IMR-90 (cell line): ENCODE measurements around the gene VDAC1.

Experiments
- CEBPB ChIP-seq: IDR thresholded peaks from 2 replicates; pipeline ENCODE4 v1.6.1; 2012; ENCODE audit warnings: low read depth, low read length, improper control_type of control experiment
- CTCF ChIP-seq: conservative IDR thresholded peaks from 2 replicates; pipeline ENCODE4 v1.5.1; 2012; ENCODE audit warnings: mild to moderate bottlenecking, low read depth, low read length, improper control_type of control experiment
- MXI1 ChIP-seq: IDR thresholded peaks from 2 replicates; pipeline ENCODE4 v1.6.1; 2012; ENCODE audit warnings: low read depth, mild to moderate bottlenecking, low read length, moderate library complexity, borderline replicate concordance
- POLR2A ChIP-seq: IDR thresholded peaks from 2 replicates; pipeline ENCODE4 v1.6.1; 2012; ENCODE audit warnings: mild to moderate bottlenecking, low read depth, low read length
- RCOR1 ChIP-seq: IDR thresholded peaks from 2 replicates; pipeline ENCODE4 v1.6.1; 2012; ENCODE audit warnings: mild to moderate bottlenecking, low read length, improper control_type of control experiment; ENCODE audit not compliant: insufficient replicate concordance
- SMC3 ChIP-seq: fragments of 150-350 bp; IDR thresholded peaks from 2 replicates; pipeline ENCODE4 v1.6.1; 2016; ENCODE audit warnings: low read depth, mild to moderate bottlenecking, antibody characterized with exemption, low read length, moderate library complexity
- USF2 ChIP-seq: fragments of 150-350 bp; IDR thresholded peaks from 2 replicates; pipeline ENCODE4 v1.6.1; 2017; ENCODE audit warnings: mild to moderate bottlenecking, antibody characterized with exemption, low read length, low read depth

GRCh38 chr5:133927300-133928180, 77.2 kb downstream of the VDAC1 start:
- TF ChIP-seq CEBPB, result no peak
- no peak for TF ChIP-seq MXI1
- TF ChIP-seq RCOR1, result no peak
- TF ChIP-seq POLR2A, result no peak
- TF ChIP-seq SMC3, result no peak
- no peak for TF ChIP-seq USF2
- TF ChIP-seq CTCF, result no peak
